ENCODE data around the gene KRABD2.

The KRABD2 gene

DNA sequence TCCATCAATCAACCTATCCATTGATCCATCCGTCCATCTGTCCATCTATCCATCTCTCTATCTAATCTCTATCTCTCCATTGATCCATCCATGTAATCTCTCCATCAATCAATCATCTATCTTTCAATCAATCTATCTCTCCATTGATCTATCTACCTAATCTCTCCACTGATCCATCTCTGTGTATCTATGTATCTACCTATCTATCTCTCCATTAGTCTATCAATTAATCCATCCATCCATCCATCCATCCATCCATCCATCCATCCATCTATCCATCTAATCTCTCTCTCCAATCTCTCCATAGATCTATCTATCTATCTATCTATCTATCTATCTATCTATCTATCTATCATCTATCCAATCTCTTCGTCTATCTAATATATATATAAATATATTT, 24.6 kb upstream of the KRABD2 start:
- BruUV-seq (replicated peaks), result no TSS peak
- intact Hi-C loops (cut with micrococcal nuclease; ENCODE audit: unreplicated experiment), result no loop called here
- CTCF ChIA-PET, result no interaction called here

DNA sequence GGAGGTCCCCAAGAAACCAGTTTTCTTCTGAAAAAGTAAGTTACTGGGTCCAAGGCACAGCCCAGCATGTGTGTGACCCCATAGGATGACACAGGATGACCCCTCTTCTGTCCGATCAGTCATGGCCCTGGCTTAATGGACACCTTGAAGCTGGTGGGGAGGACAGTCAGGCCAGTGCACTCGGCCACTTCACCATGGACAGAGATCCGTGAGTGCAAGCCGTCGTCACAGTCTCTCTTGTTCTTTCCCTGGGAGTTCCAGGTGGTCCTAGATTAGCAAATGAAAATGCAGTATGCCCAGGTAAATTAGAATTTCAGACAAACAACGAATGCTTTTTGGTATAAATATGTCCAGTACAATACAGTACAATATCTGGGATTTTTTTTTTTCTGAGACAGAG, 22.5 kb upstream of the KRABD2 start:
- H3K9me3 ChIP-seq (ENCODE audit: control insufficient read depth, insufficient read depth, low read depth, low read length), result no peaks in the 10 kb centered on the region
- no peak overlapping the region for H3K27ac ChIP-seq (ENCODE audit: low read length)
- ChIA-PET CTCF (interaction anchor here (0.7 kb wide), 1 partner anchor 174 kb away, joined by 3 read pairs; no protein-coding TSS in a partner anchor), POLR2A (no interaction called here)
- 0 out of 2 replicates have a peak, but pooled peaks cover 1% of the 10 kb centered on the region for H3K4me1 ChIP-seq (ENCODE audit: control insufficient read depth, insufficient read depth, low read length)
- intact Hi-C loops (cut with micrococcal nuclease; ENCODE audit: unreplicated experiment), result no loop called here
- ATAC-seq (no peak), DNase-seq (ENCODE audit: low read depth, low spot score) (no peak)
- TF ChIP-seq, protein P1, sequence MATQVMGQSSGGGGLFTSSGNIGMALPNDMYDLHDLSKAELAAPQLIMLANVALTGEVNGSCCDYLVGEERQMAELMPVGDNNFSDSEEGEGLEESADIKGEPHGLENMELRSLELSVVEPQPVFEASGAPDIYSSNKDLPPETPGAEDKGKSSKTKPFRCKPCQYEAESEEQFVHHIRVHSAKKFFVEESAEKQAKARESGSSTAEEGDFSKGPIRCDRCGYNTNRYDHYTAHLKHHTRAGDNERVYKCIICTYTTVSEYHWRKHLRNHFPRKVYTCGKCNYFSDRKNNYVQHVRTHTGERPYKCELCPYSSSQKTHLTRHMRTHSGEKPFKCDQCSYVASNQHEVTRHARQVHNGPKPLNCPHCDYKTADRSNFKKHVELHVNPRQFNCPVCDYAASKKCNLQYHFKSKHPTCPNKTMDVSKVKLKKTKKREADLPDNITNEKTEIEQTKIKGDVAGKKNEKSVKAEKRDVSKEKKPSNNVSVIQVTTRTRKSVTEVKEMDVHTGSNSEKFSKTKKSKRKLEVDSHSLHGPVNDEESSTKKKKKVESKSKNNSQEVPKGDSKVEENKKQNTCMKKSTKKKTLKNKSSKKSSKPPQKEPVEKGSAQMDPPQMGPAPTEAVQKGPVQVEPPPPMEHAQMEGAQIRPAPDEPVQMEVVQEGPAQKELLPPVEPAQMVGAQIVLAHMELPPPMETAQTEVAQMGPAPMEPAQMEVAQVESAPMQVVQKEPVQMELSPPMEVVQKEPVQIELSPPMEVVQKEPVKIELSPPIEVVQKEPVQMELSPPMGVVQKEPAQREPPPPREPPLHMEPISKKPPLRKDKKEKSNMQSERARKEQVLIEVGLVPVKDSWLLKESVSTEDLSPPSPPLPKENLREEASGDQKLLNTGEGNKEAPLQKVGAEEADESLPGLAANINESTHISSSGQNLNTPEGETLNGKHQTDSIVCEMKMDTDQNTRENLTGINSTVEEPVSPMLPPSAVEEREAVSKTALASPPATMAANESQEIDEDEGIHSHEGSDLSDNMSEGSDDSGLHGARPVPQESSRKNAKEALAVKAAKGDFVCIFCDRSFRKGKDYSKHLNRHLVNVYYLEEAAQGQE (IDR thresholded peaks at IDR 0.05; ENCODE audit: insufficient read depth in 1 of 2, low read depth in 2 of 2, low read length in 1 of 2), result peak in 1 of 2 experiments; percentile 29; a peak in 1 of 4 replicates
- TF ChIP-seq TCF7L2 (IDR thresholded peaks at IDR 0.05; ENCODE audit: low read depth, low read length) (no peak), POLR2AphosphoS5 (IDR thresholded peaks at IDR 0.05; ENCODE audit: low read depth, low read length) (no peak)
- no peaks in the 10 kb centered on the region for H3K36me3 ChIP-seq (ENCODE audit: control insufficient read depth, insufficient read depth, low read length)
- BruUV-seq (replicated peaks), result no TSS peak
- H3K27me3 ChIP-seq (ENCODE audit: control insufficient read depth, insufficient read depth, low read length), result peaks cover 2% of the 10 kb centered on the region; the same call in 1 of the 2 replicates
- in situ Hi-C loops (cut with HindIII; ENCODE audit: low pct_unique_long_range_greater_than_20kb, low sequenced_read_pairs), result no loop called here
- no peak overlapping the region for H3K4me3 ChIP-seq (ENCODE audit: low read depth in 2 of 2, low read length in 2 of 2)

More for the DNA sequence above, 24.6 kb upstream of the KRABD2 start:
- H3K4me3 ChIP-seq (ENCODE audit: low read depth in 2 of 2, low read length in 2 of 2), result no peak overlapping the region
- DNase-seq (ENCODE audit: low read depth, low spot score) (no peak), ATAC-seq (no peak)
- no peaks in the 10 kb centered on the region for H3K36me3 ChIP-seq (ENCODE audit: control insufficient read depth, insufficient read depth, low read length)
- POLR2A ChIA-PET, result no interaction called here
- no peak overlapping the region for H3K27ac ChIP-seq (ENCODE audit: low read length)
- H3K27me3 ChIP-seq (ENCODE audit: control insufficient read depth, insufficient read depth, low read length), result peaks cover 2% of the 10 kb centered on the region; the same call in 1 of the 2 replicates
- TF ChIP-seq SIN3A (IDR thresholded peaks at IDR 0.05; ENCODE audit: borderline replicate concordance, insufficient read depth, low read depth, low read length), result no peak
- TF ChIP-seq, protein P1 (IDR thresholded peaks at IDR 0.05; ENCODE audit: insufficient read depth in 1 of 2, low read depth in 2 of 2, low read length in 1 of 2), result no peak
- no peak for TF ChIP-seq POLR2AphosphoS5 (IDR thresholded peaks at IDR 0.05; ENCODE audit: low read depth, low read length)
- TF ChIP-seq, protein P2, sequence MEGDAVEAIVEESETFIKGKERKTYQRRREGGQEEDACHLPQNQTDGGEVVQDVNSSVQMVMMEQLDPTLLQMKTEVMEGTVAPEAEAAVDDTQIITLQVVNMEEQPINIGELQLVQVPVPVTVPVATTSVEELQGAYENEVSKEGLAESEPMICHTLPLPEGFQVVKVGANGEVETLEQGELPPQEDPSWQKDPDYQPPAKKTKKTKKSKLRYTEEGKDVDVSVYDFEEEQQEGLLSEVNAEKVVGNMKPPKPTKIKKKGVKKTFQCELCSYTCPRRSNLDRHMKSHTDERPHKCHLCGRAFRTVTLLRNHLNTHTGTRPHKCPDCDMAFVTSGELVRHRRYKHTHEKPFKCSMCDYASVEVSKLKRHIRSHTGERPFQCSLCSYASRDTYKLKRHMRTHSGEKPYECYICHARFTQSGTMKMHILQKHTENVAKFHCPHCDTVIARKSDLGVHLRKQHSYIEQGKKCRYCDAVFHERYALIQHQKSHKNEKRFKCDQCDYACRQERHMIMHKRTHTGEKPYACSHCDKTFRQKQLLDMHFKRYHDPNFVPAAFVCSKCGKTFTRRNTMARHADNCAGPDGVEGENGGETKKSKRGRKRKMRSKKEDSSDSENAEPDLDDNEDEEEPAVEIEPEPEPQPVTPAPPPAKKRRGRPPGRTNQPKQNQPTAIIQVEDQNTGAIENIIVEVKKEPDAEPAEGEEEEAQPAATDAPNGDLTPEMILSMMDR (IDR thresholded peaks at IDR 0.05), result no peak
- TF ChIP-seq TCF7L2 (IDR thresholded peaks at IDR 0.05; ENCODE audit: low read depth, low read length), result no peak
- in situ Hi-C loops (cut with HindIII; ENCODE audit: low pct_unique_long_range_greater_than_20kb, low sequenced_read_pairs), result no loop called here
- H3K4me1 ChIP-seq (ENCODE audit: control insufficient read depth, insufficient read depth, low read length), result no peaks in the 10 kb centered on the region
- no peaks in the 10 kb centered on the region for H3K9me3 ChIP-seq (ENCODE audit: control insufficient read depth, insufficient read depth, low read depth, low read length)
